Aorta (tissue), 5 donors: ENCODE measurements around the gene ACBD6. TPM values are rescaled to one million over a fixed set of nuclear protein-coding genes. Genes with fewer than 3 reads are reported as not detected.

ENCODE experiments used
- ATAC-seq: fragments of 200-7000 bp; cut with Tn5 transposase; one replicate; pipeline ENCODE4 v1.9.1; 2022; ENCODE audit warnings: moderate library complexity; ENCODE audit not compliant: low FRiP score
- DNase-seq, 2 donors: peaks; one replicate each; pipeline ENCODE4 v3.0.0-alpha.2; 2020
- H3K27ac ChIP-seq, 2 donors: one replicate each; pipeline ENCODE4 v1.5.1; 2013; ENCODE audit warnings: low read length in 2 of 2, mild to moderate bottlenecking in 2 of 2, moderate library complexity in 2 of 2, control low read depth in 1 of 2, inconsistent platforms in 1 of 2, low read depth in 1 of 2
- H3K27me3 ChIP-seq, 2 donors: one replicate each; pipeline ENCODE4 v1.6.1; 2013; ENCODE audit warnings: control low read depth in 1 of 2, low read length in 1 of 2, mild to moderate bottlenecking in 1 of 2, moderate library complexity in 1 of 2; ENCODE audit not compliant: insufficient read depth in 2 of 2, control insufficient read depth in 1 of 2
- H3K36me3 ChIP-seq, 2 donors: one replicate each; pipeline ENCODE4 v1.6.1; 2013; ENCODE audit warnings: control low read depth in 1 of 2, low read length in 1 of 2, mild to moderate bottlenecking in 1 of 2; ENCODE audit not compliant: insufficient read depth in 2 of 2, control insufficient read depth in 1 of 2
- H3K4me1 ChIP-seq, 2 donors: one replicate each; pipeline ENCODE4 v1.6.1; 2013; ENCODE audit warnings: low read length in 2 of 2, control low read depth in 1 of 2, mild to moderate bottlenecking in 1 of 2, moderate library complexity in 1 of 2; ENCODE audit not compliant: insufficient read depth in 2 of 2, control insufficient read depth in 1 of 2
- H3K4me3 ChIP-seq, 2 donors: one replicate each; pipeline ENCODE4 v1.5.1; 2013; ENCODE audit warnings: low read length in 2 of 2, control low read depth in 1 of 2, mild to moderate bottlenecking in 1 of 2
- H3K9me3 ChIP-seq: one replicate; pipeline ENCODE4 v1.6.1; 2013; ENCODE audit warnings: mild to moderate bottlenecking, low read length; ENCODE audit not compliant: control insufficient read depth
- WGBS, 2 donors: extraction: QIAGEN DNeasy Blood & Tissue Kit; methylation state at CpG; one replicate each; pipeline ENCODE4 v1.1.7; 2013; 5-methylcytosine and 5-hydroxymethylcytosine counted together
- intact Hi-C, 2 donors: fragments of 100-400 bp; cut with DNase I; formaldehyde crosslinking; loops; one replicate each; pipeline versions ENCODE4 v1.14.2 to v1.15.0; 2022
- polyA plus RNA-seq, 2 donors: library from polyadenylated mRNA; stranded (reverse); fragments of 200-250 nt; gene quantifications; one replicate each; pipeline ENCODE4 v1.2.3, GENCODE V29; 2013
- total RNA-seq, 2 donors: library from RNA; stranded (reverse); fragmentation: NEBNext Ultra II Directional; extraction: Animal tissue kit (Norgen Biotek cat#: 25700); gene quantifications; one replicate each; pipeline ENCODE4 v1.2.1, GENCODE V29; 2021
- donor health status: healthy with polysubstance abuse.
- donor health status: Bipolar disorder and iron deficiency.
- donor health status: DM: no; HTN: no; CAD: no.
- donor health status: DM: no; HTN: no; CAD: no.
- donor health status: DM: yes; HTN: yes; CAD: no.

ACBD6 gene
- total and polyA plus RNA-seq, 4 donors = 27.7 to 53.1 (median 30.8) TPM

- Histone ChIP-seq H3K4me3 (no peak overlapping the region), H3K36me3 (no peaks in the 10 kb centered on the region), H3K27ac (no peak overlapping the region), H3K4me1 (no peaks in the 10 kb centered on the region), H3K27me3 (no peaks in the 10 kb centered on the region), H3K9me3 (no peaks in the 10 kb centered on the region)
- ATAC-seq (no peak), DNase-seq (peak in 1 of 2 donors; percentile 39)
- intact Hi-C loops = no loop called here
- WGBS, 2 donors = 47 to 50% methylated on average over 5 of the region's 5 CpGs
These were observed 245.4 kb downstream of the ACBD6 start for GRCh38 chr1:180257028-180257386.

DNA sequence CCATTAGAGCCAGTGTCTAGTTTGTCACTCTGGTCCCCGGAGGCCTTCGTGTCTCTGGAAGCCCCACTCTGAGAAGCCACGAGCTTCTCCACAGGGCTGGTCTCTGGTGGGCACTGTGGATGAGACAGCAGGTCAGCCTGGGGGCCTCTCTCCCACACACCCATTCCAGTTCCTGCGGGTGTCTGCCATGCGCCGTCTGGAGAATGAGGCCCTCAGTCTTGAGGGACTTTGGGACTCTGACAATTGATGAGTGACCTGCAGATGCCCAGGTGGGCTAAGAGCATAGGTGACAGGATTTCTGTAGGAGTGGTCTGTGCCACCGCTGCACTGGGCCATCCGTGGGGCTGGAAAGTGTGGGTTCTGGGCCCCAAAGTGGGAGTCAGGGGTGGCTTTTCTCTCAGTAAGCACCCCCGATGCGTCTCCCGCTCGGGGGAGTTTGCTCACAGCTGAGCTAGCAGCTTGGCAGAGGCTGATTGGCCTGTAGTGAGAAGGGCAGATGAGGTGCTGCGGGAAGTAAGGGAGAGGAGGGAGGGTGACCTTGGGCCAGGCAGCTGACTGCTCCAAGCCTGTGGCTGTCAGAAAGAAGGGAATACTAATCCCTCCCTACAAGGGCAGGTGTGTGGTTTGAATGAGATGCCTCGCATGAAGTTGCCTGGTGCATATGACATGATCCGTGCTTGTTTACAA is 245.9 kb downstream of the ACBD6 start:
- Histone ChIP-seq H3K4me3 (no peak overlapping the region), H3K4me1 (no peaks in the 10 kb centered on the region), H3K27ac (no peak overlapping the region), H3K9me3 (no peaks in the 10 kb centered on the region), H3K27me3 (no peaks in the 10 kb centered on the region), H3K36me3 (no peaks in the 10 kb centered on the region)
- ATAC-seq = no peak
- DNase-seq = peak in 1 of 2 donors; percentile 61
- intact Hi-C loops = no loop called here
- 68 to 69% methylated on average over 15 of the region's 15 CpGs for WGBS, 2 donors

- WGBS, 2 donors = 72 to 73% methylated on average over 18 of the region's 18 CpGs
- H3K4me3 ChIP-seq = no peak overlapping the region
- DNase-seq = peak in 1 of 2 donors; percentile 45
- no peak overlapping the region for H3K27ac ChIP-seq
- no peaks in the 10 kb centered on the region for H3K36me3 ChIP-seq
- H3K9me3 ChIP-seq = no peaks in the 10 kb centered on the region
- no peaks in the 10 kb centered on the region for H3K4me1 ChIP-seq
- ATAC-seq = no peak
- no peaks in the 10 kb centered on the region for H3K27me3 ChIP-seq
- intact Hi-C loops = no loop called here
These were observed 246.6 kb downstream of the ACBD6 start for GRCh38 chr1:180255536-180256340.

- H3K4me1 ChIP-seq = no peaks in the 10 kb centered on the region
- peak in 1 of 2 donors; percentile 37 for DNase-seq
- H3K4me3 ChIP-seq = no peak overlapping the region
- WGBS, 2 donors = 84 to 85% methylated on average over 9 to 11 of the region's 11 CpGs
- H3K27me3 ChIP-seq = no peaks in the 10 kb centered on the region
- no peak overlapping the region for H3K27ac ChIP-seq
- H3K9me3 ChIP-seq = no peaks in the 10 kb centered on the region
- H3K36me3 ChIP-seq = no peaks in the 10 kb centered on the region
- ATAC-seq = no peak
- intact Hi-C loops = loop anchor here in 1 of 2 donors (5.0 kb wide), 1 partner anchor 227 kb away; no protein-coding TSS in a partner anchor
These were observed 247.5 kb downstream of the ACBD6 start for GRCh38 chr1:180254854-180255253.

GRCh38 chr1:180254496-180254819 is 247.9 kb downstream of the ACBD6 start:
- intact Hi-C loops = loop anchor here in 1 of 2 donors (5.0 kb wide), 1 partner anchor 228 kb away; no protein-coding TSS in a partner anchor

DNA sequence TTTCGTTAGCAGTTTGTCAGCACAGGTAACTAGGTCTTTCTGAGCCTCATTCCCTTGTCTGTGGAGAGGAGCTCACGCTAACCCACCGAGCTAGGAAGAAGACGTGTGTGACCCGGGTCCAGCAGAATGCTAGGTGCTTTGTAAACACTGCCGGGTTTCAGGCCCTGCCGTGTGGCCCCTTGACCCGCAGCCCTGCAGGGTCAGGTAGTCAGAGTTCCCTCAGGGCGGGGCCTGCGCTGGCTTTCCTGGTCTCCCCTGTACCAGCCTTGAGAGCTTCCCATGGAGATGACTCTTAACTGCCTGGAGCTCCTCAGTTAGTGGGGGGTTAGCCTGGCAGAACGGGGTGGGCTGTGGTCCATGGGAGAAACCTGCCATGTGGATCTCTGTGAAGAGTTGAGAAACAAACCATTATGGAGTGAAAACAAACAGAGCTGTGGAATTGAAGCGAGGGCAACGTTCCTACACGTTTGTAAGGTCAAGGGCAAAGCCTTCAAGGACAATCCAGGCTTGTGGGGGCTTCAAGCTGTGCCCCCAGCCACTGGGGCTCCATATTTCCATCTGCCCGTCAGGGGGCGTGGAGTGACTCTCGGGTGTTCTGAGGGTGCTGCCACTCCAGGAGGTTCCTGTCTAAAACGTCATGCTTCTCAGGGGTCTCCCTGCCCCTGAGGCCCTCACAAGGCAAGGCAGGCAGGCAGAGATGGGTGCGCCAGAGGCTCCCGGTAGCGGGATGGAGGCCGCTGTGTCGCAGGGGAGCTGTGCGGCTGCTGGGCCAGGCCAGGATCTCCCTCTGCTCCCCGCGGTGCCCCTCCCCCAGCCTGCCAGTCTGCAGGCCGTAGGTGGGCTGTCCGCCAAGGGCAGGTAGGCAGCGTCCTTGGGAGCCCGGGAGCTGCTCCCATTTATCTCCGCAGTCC is 248.5 kb downstream of the ACBD6 start:
- intact Hi-C loops = loop anchor here (2.0 to 5.0 kb wide), 3 partner anchors 163 to 229 kb away; no protein-coding TSS in a partner anchor
- no peak overlapping the region for H3K27ac ChIP-seq
- H3K4me3 ChIP-seq = no peak overlapping the region
- no peak for ATAC-seq
- peak in 1 of 2 donors; percentile 65 for DNase-seq
- no peaks in the 10 kb centered on the region for H3K27me3 ChIP-seq
- H3K9me3 ChIP-seq = no peaks in the 10 kb centered on the region
- H3K36me3 ChIP-seq = no peaks in the 10 kb centered on the region
- 70 to 72% methylated on average over 31 of the region's 31 CpGs for WGBS, 2 donors
- no peaks in the 10 kb centered on the region for H3K4me1 ChIP-seq

More at GRCh38 chr1:180254496-180254819, 247.9 kb downstream of the ACBD6 start:
- no peaks in the 10 kb centered on the region for H3K36me3 ChIP-seq
- WGBS, 2 donors = 88 to 91% methylated on average over 9 of the region's 9 CpGs
- DNase-seq = peak in 1 of 2 donors; percentile 59
- H3K9me3 ChIP-seq = no peaks in the 10 kb centered on the region
- H3K27ac ChIP-seq = no peak overlapping the region
- H3K4me1 ChIP-seq = no peaks in the 10 kb centered on the region
- no peaks in the 10 kb centered on the region for H3K27me3 ChIP-seq
- ATAC-seq = no peak
- H3K4me3 ChIP-seq = no peak overlapping the region

GRCh38 chr1:180252638-180253536 is 249.5 kb downstream of the ACBD6 start:
- Histone ChIP-seq H3K4me3 (no peak overlapping the region), H3K9me3 (no peaks in the 10 kb centered on the region), H3K4me1 (no peaks in the 10 kb centered on the region), H3K36me3 (no peaks in the 10 kb centered on the region), H3K27ac (no peak overlapping the region), H3K27me3 (no peaks in the 10 kb centered on the region)
- 70 to 75% methylated on average over 12 of the region's 12 CpGs for WGBS, 2 donors
- DNase-seq (peak; percentile 87 to 88), ATAC-seq (no peak)
- intact Hi-C loops = loop anchor here (2.0 to 5.0 kb wide), 3 partner anchors 164 to 230 kb away; no protein-coding TSS in a partner anchor
